ENCODE results near the gene BAMBI.

DNA sequence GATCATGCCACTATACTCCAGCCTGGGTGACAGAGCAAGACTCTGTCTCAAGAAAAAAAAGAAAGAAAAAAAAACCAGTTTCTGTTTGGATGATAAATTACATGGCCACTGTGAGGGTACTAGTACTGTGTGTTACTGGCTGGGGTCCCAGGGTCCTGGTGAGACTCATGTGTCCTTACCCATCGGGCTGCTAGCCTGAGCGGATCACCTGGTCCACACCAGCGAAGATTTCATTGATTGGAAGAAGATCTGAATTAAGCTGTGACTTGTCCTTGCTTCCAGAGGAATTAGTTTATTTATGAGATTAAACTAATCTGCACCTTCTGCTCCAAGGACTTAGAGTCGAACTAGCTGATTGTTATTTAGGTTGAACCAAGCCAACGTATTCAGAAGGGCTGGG is 40.0 kb upstream of the BAMBI start:
- TF ChIP-seq GLIS3 (CRISPR knock-in tag; IDR thresholded peaks at IDR 0.05) = no peak
- TF ChIP-seq TOX (CRISPR knock-in tag; IDR thresholded peaks at IDR 0.05; ENCODE audit: borderline replicate concordance) = no peak
- TF ChIP-seq, protein P1, sequence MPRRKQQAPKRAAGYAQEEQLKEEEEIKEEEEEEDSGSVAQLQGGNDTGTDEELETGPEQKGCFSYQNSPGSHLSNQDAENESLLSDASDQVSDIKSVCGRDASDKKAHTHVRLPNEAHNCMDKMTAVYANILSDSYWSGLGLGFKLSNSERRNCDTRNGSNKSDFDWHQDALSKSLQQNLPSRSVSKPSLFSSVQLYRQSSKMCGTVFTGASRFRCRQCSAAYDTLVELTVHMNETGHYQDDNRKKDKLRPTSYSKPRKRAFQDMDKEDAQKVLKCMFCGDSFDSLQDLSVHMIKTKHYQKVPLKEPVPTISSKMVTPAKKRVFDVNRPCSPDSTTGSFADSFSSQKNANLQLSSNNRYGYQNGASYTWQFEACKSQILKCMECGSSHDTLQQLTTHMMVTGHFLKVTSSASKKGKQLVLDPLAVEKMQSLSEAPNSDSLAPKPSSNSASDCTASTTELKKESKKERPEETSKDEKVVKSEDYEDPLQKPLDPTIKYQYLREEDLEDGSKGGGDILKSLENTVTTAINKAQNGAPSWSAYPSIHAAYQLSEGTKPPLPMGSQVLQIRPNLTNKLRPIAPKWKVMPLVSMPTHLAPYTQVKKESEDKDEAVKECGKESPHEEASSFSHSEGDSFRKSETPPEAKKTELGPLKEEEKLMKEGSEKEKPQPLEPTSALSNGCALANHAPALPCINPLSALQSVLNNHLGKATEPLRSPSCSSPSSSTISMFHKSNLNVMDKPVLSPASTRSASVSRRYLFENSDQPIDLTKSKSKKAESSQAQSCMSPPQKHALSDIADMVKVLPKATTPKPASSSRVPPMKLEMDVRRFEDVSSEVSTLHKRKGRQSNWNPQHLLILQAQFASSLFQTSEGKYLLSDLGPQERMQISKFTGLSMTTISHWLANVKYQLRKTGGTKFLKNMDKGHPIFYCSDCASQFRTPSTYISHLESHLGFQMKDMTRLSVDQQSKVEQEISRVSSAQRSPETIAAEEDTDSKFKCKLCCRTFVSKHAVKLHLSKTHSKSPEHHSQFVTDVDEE (CRISPR knock-in tag; IDR thresholded peaks at IDR 0.05) = no peak
- no peak for TF ChIP-seq PPARA (CRISPR knock-in tag; IDR thresholded peaks at IDR 0.05; ENCODE audit: borderline replicate concordance)
- TF ChIP-seq ARNTL (CRISPR knock-in tag; IDR thresholded peaks at IDR 0.05; ENCODE audit: borderline replicate concordance, low read depth) = no peak
- TF ChIP-seq SNAI2 (CRISPR knock-in tag; IDR thresholded peaks at IDR 0.05) = no peak
- no peak for TF ChIP-seq ZC3H10 (CRISPR knock-in tag; IDR thresholded peaks at IDR 0.05)
- no peak for TF ChIP-seq ZFP30 (CRISPR knock-in tag; IDR thresholded peaks at IDR 0.05)
